Measurements from ENCODE around the gene JAK1.

The JAK1 gene

GRCh38 chr1:64848136-64848535 is 118.2 kb downstream of the JAK1 start:
- no peak overlapping the region for H2BK15ac ChIP-seq (replicated peaks; ENCODE audit: low read depth)
- H3K4me2 ChIP-seq (ENCODE audit: low read length): no peak overlapping the region
- no peaks in the 10 kb centered on the region for H3K79me2 ChIP-seq (ENCODE audit: control insufficient read depth, insufficient read depth, low read length)
- H3K36me3 ChIP-seq (ENCODE audit: control insufficient read depth, insufficient read depth, low read length): no peaks in the 10 kb centered on the region
- no peak overlapping the region for H3K23ac ChIP-seq (ENCODE audit: low read length)
- DNase-seq: no peak
- no peak overlapping the region for H3K56ac ChIP-seq (ENCODE audit: low read length)
- no peak overlapping the region for H4K5ac ChIP-seq (ENCODE audit: low read length)
- H3K79me1 ChIP-seq (ENCODE audit: low read length): no peaks in the 10 kb centered on the region
- H3K9ac ChIP-seq (ENCODE audit: low read length): no peak overlapping the region
- H3K4ac ChIP-seq (ENCODE audit: low read depth, low read length): no peak overlapping the region
- H3K4me1 ChIP-seq (ENCODE audit: control insufficient read depth, low read depth, low read length): no peaks in the 10 kb centered on the region
- no peak overlapping the region for H4K8ac ChIP-seq (ENCODE audit: low read depth, low read length)
- no peak overlapping the region for H3K27ac ChIP-seq (ENCODE audit: low read depth, low read length)
- H2AK5ac ChIP-seq (ENCODE audit: low read length): no peak overlapping the region
- H3K18ac ChIP-seq (ENCODE audit: low read length): no peak overlapping the region
- no peak overlapping the region for H2BK120ac ChIP-seq (ENCODE audit: low read depth, low read length)
- H2BK5ac ChIP-seq (ENCODE audit: low read length): no peak overlapping the region
- no peak overlapping the region for H3K4me3 ChIP-seq (ENCODE audit: low read length)
- H3K27me3 ChIP-seq (ENCODE audit: insufficient read depth, low read length, poor library complexity): no peaks in the 10 kb centered on the region
- no CpG with 5 or more reads among the region's 3 CpGs for WGBS (ENCODE audit: extremely low coverage, insufficient coverage, low lambda C conversion rate)

GRCh38 chr1:64847666-64848065 is 118.7 kb downstream of the JAK1 start:
- no peak overlapping the region for H2BK120ac ChIP-seq (ENCODE audit: low read depth, low read length)
- H2BK15ac ChIP-seq (replicated peaks; ENCODE audit: low read depth): no peak overlapping the region
- no peaks in the 10 kb centered on the region for H3K36me3 ChIP-seq (ENCODE audit: control insufficient read depth, insufficient read depth, low read length)
- no peak overlapping the region for H4K8ac ChIP-seq (ENCODE audit: low read depth, low read length)
- H2AK5ac ChIP-seq (ENCODE audit: low read length): no peak overlapping the region
- no peaks in the 10 kb centered on the region for H3K4me1 ChIP-seq (ENCODE audit: control insufficient read depth, low read depth, low read length)
- no CpG with 5 or more reads among the region's 4 CpGs for WGBS (ENCODE audit: extremely low coverage, insufficient coverage, low lambda C conversion rate)
- no peaks in the 10 kb centered on the region for H3K79me1 ChIP-seq (ENCODE audit: low read length)
- H3K9ac ChIP-seq (ENCODE audit: low read length): no peak overlapping the region
- H3K56ac ChIP-seq (ENCODE audit: low read length): no peak overlapping the region
- H3K4me3 ChIP-seq (ENCODE audit: low read length): no peak overlapping the region
- H4K5ac ChIP-seq (ENCODE audit: low read length): no peak overlapping the region
- H2BK5ac ChIP-seq (ENCODE audit: low read length): no peak overlapping the region
- H3K27me3 ChIP-seq (ENCODE audit: insufficient read depth, low read length, poor library complexity): no peaks in the 10 kb centered on the region
- DNase-seq: no peak
- H3K4ac ChIP-seq (ENCODE audit: low read depth, low read length): no peak overlapping the region
- no peak overlapping the region for H3K18ac ChIP-seq (ENCODE audit: low read length)
- no peak overlapping the region for H3K4me2 ChIP-seq (ENCODE audit: low read length)
- H3K27ac ChIP-seq (ENCODE audit: low read depth, low read length): no peak overlapping the region
- H3K23ac ChIP-seq (ENCODE audit: low read length): no peak overlapping the region
- H3K79me2 ChIP-seq (ENCODE audit: control insufficient read depth, insufficient read depth, low read length): no peaks in the 10 kb centered on the region

- no peak overlapping the region for H3K56ac ChIP-seq (ENCODE audit: low read length)
- H2BK15ac ChIP-seq (replicated peaks; ENCODE audit: low read depth): no peak overlapping the region
- WGBS (ENCODE audit: extremely low coverage, insufficient coverage, low lambda C conversion rate): no CpG with 5 or more reads among the region's 10 CpGs
- no peak overlapping the region for H3K9ac ChIP-seq (ENCODE audit: low read length)
- H3K36me3 ChIP-seq (ENCODE audit: control insufficient read depth, insufficient read depth, low read length): no peaks in the 10 kb centered on the region
- no peak overlapping the region for H3K4me3 ChIP-seq (ENCODE audit: low read length)
- H3K4me1 ChIP-seq (ENCODE audit: control insufficient read depth, low read depth, low read length): no peaks in the 10 kb centered on the region
- no peaks in the 10 kb centered on the region for H3K79me2 ChIP-seq (ENCODE audit: control insufficient read depth, insufficient read depth, low read length)
- no peak overlapping the region for H2AK5ac ChIP-seq (ENCODE audit: low read length)
- no peak overlapping the region for H3K4ac ChIP-seq (ENCODE audit: low read depth, low read length)
- H3K18ac ChIP-seq (ENCODE audit: low read length): no peak overlapping the region
- H2BK120ac ChIP-seq (ENCODE audit: low read depth, low read length): no peak overlapping the region
- H3K23ac ChIP-seq (ENCODE audit: low read length): no peak overlapping the region
- H4K8ac ChIP-seq (ENCODE audit: low read depth, low read length): no peak overlapping the region
- H3K27ac ChIP-seq (ENCODE audit: low read depth, low read length): no peak overlapping the region
- no peak for DNase-seq
- H3K4me2 ChIP-seq (ENCODE audit: low read length): no peak overlapping the region
- H3K27me3 ChIP-seq (ENCODE audit: insufficient read depth, low read length, poor library complexity): no peaks in the 10 kb centered on the region
- H3K79me1 ChIP-seq (ENCODE audit: low read length): no peaks in the 10 kb centered on the region
- no peak overlapping the region for H4K5ac ChIP-seq (ENCODE audit: low read length)
- no peak overlapping the region for H2BK5ac ChIP-seq (ENCODE audit: low read length)
Measured at GRCh38 chr1:64846573-64847430, 119.5 kb downstream of the JAK1 start.

GRCh38 chr1:64845831-64846425 is 120.4 kb downstream of the JAK1 start:
- Histone ChIP-seq H3K4me3 (ENCODE audit: low read length) (no peak overlapping the region), H3K18ac (ENCODE audit: low read length) (no peak overlapping the region), H4K5ac (ENCODE audit: low read length) (no peak overlapping the region), H3K4ac (ENCODE audit: low read depth, low read length) (no peak overlapping the region), H3K79me1 (ENCODE audit: low read length) (no peaks in the 10 kb centered on the region), H3K27me3 (ENCODE audit: insufficient read depth, low read length, poor library complexity) (no peaks in the 10 kb centered on the region), H3K56ac (ENCODE audit: low read length) (no peak overlapping the region), H3K79me2 (ENCODE audit: control insufficient read depth, insufficient read depth, low read length) (no peaks in the 10 kb centered on the region), H2BK5ac (ENCODE audit: low read length) (no peak overlapping the region), H3K9ac (ENCODE audit: low read length) (no peak overlapping the region), H4K8ac (ENCODE audit: low read depth, low read length) (no peak overlapping the region), H3K36me3 (ENCODE audit: control insufficient read depth, insufficient read depth, low read length) (no peaks in the 10 kb centered on the region), H2BK120ac (ENCODE audit: low read depth, low read length) (no peak overlapping the region), H3K4me2 (ENCODE audit: low read length) (no peak overlapping the region), H3K4me1 (ENCODE audit: control insufficient read depth, low read depth, low read length) (no peaks in the 10 kb centered on the region), H3K23ac (ENCODE audit: low read length) (no peak overlapping the region), H2BK15ac (replicated peaks; ENCODE audit: low read depth) (no peak overlapping the region), H3K27ac (ENCODE audit: low read depth, low read length) (no peak overlapping the region), H2AK5ac (ENCODE audit: low read length) (no peak overlapping the region)
- no peak for DNase-seq
- no CpG with 5 or more reads among the region's 13 CpGs for WGBS (ENCODE audit: extremely low coverage, insufficient coverage, low lambda C conversion rate)

- no peaks in the 10 kb centered on the region for H3K27me3 ChIP-seq (ENCODE audit: insufficient read depth, low read length, poor library complexity)
- no peaks in the 10 kb centered on the region for H3K4me1 ChIP-seq (ENCODE audit: control insufficient read depth, low read depth, low read length)
- H4K5ac ChIP-seq (ENCODE audit: low read length): no peak overlapping the region
- no peak overlapping the region for H3K4me3 ChIP-seq (ENCODE audit: low read length)
- no peak overlapping the region for H2AK5ac ChIP-seq (ENCODE audit: low read length)
- H3K79me1 ChIP-seq (ENCODE audit: low read length): no peaks in the 10 kb centered on the region
- no peaks in the 10 kb centered on the region for H3K79me2 ChIP-seq (ENCODE audit: control insufficient read depth, insufficient read depth, low read length)
- H3K36me3 ChIP-seq (ENCODE audit: control insufficient read depth, insufficient read depth, low read length): no peaks in the 10 kb centered on the region
- no peak overlapping the region for H3K23ac ChIP-seq (ENCODE audit: low read length)
- H3K9ac ChIP-seq (ENCODE audit: low read length): no peak overlapping the region
- no peak overlapping the region for H2BK120ac ChIP-seq (ENCODE audit: low read depth, low read length)
- no peak for DNase-seq
- no CpG with 5 or more reads among the region's 7 CpGs for WGBS (ENCODE audit: extremely low coverage, insufficient coverage, low lambda C conversion rate)
- no peak overlapping the region for H3K4ac ChIP-seq (ENCODE audit: low read depth, low read length)
- no peak overlapping the region for H3K18ac ChIP-seq (ENCODE audit: low read length)
- no peak overlapping the region for H2BK15ac ChIP-seq (replicated peaks; ENCODE audit: low read depth)
- no peak overlapping the region for H3K56ac ChIP-seq (ENCODE audit: low read length)
- no peak overlapping the region for H3K27ac ChIP-seq (ENCODE audit: low read depth, low read length)
- no peak overlapping the region for H3K4me2 ChIP-seq (ENCODE audit: low read length)
- H2BK5ac ChIP-seq (ENCODE audit: low read length): no peak overlapping the region
- no peak overlapping the region for H4K8ac ChIP-seq (ENCODE audit: low read depth, low read length)
Measured at GRCh38 chr1:64844609-64845008, 121.7 kb downstream of the JAK1 start.
